ENCODE results near the gene DNAH12.
"Not testable (repeated sequence)": the region's sequence is repeated elsewhere in the genome, so short reads cannot be mapped to it uniquely, and the experiment has no call there.

Gene DNAH12

DNA sequence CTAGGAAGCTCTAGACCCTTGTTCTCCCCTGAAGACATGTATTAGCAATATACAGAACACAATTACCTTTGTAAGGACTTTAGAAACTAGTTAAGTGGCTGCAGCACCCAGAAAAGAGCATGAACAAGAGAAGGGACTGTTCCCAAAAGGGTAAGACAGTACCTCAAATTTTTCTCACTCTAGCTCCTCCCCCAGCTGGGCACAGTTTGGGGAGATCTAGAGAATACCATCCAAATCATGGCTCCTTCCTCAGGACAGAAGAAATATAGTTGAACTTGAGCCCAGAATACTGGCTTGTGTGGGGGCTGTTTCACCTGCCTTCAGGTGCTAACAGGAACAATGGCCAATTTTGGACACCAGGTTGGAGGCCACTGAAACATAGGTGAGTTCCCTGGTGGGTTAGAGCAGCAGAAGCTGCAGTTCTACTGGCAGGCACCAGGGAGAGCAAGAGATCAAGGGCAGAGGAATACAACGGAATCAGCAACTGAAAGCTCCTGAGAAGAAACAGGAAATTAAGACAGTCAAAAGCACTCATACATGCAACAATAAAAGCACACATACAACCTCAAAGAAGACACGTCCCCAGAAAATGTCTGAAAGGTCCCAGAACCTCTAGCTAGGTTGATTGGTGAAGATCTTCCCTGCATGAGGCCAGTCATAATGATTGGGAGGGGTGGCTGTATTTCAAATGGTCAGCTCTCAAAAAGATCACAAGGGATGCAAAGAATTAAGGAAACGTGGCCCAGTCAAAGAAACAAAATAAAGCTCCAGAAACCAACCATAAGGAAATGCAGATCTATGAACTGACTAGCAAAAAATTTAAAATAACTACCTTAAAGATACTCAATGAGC, 146.7 kb downstream of the DNAH12 start:
- DNase-seq: peak; percentile 50

DNA sequence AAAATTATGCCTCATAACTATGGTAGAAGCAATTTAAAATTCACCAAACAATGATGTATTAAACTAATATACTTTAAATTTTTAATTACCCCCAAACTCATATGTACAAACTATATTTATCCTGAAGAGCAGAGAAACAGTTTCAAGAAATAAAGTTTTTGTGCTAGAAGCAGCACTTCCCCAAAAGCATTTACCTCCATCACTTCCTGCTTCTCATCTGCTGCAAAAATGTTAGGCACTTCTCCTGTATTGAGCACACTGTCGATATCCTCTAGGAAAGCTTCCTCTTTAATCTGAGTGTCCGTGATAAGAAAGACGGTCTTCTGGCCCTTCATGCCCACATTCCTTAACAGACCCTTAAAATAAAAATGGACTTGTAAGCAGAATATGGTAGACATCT, 150.2 kb downstream of the DNAH12 start:
- no peak for DNase-seq

DNA sequence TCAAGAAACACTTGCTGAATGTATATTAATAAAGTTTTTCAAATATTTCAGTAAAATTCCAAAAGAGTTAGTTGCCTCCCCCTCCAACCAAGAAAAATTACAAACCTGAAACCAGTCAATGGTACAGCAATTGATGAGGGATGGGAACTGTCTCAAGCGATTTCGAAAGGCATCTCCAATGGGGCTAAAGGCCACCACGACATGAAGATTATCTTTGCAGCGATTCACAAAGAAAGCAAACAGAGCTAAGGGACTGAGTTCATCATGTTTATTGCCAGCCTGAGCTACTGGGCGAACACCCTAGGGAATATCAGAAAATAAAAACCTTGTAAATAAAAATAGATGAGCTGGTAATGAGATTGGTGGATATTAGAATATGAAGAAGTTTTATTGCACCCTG, 152.4 kb downstream of the DNAH12 start:
- no peak for DNase-seq

- DNase-seq: no peak
Observed at GRCh38 chr3:57389271-57389670, 154.9 kb downstream of the DNAH12 start.

DNA sequence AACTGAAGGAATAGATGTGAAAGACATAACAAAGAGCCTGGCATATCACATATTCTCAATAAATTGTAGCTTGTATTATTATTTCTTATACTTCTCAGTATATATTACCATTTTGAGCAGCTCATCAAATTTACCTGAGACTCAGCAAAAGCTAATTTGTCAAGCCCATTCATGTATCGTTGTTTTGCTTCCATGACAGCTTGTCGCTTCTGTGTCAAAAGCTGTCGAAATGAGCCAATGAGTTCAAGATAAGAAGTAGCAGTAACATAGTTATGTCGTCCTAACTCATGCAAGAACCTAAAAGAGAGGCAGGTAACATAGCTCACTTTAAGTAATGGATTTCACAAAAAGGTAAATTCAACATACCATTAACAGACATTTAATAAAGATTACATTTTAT, 157.8 kb downstream of the DNAH12 start:
- DNase-seq: no peak

- DNase-seq: no peak
Observed at GRCh38 chr3:57385498-57385897, 158.6 kb downstream of the DNAH12 start.

DNA sequence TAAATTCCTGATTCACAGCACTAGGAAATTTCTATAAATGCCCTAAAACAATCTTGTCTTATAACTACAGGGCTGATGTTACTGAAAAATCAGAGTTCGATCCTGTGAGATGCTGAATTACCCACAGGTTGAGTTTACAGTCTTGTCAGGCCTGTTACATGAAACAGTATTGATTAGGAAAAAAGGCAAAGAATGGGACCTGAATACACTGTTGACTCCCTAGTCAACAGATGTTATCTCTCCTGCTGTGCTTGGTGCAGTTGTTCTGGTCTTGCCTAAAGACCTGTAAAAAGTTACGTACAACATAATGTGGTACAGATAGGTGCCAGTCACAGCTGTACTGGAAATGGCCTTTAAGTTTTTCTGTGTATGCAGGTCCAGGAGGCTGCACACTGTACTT, 160.3 kb downstream of the DNAH12 start:
- DNase-seq: no peak

GRCh38 chr3:57383406-57383805, 160.7 kb downstream of the DNAH12 start:
- DNase-seq: no peak

DNA sequence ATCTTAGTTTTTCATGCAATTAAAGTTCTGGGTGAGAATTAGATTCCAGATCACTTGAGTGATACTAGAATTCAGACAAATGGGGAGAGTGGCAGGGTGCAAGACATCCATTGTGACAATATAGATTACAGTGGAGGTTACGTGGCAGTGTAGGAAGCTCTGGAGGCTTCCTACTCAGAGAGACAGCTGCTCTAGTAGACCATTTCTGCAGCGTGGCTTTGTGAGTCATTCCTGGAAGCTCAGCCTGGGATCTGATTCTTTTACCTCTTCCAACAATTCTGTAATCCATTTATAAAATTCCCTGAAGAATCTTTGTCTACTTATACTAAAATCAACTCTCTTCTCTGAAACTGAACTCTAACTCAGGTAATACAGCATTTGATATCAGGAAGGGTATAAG, 161.2 kb downstream of the DNAH12 start:
- peak; percentile 23 for DNase-seq

- no peak for DNase-seq
Observed at GRCh38 chr3:57370341-57370740, 173.8 kb downstream of the DNAH12 start.

DNA sequence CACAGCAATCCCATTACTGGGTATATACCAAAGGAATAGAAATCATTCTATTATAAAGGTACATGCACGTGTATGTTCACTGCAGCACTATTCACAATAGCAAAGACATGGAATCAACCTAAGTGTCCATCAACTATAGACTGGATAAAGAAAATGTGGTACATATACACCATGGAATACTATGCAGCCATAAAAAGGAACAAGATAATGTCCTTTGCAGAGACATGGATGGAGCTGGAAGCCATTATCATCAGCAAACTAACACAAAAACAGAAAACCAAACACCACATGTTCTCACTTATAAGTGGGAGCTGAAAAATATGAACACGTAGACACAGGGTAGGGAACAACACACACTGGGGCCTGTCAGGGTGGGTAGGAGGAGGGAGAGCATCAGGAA, 179.1 kb downstream of the DNAH12 start:
- DNase-seq: not testable (repeated sequence)

DNA sequence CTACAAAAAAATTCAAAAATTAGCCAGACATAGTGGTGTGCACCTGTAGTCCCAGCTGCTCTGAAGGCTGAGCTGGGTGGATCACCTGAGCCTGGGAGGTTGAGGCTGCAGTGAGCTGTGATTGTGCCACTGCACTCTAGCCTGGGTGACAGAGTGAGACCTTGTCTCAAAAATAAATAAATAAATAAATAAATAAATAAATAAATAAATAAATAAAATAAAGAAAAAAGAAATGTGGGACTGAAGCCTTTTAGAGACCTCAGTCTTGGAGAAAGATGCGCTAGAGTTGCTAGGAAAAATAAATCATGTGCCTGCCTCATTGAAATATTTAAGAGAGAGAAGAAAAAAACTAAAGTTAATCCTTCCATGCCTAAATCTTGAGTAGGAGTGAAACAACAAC, 187.9 kb downstream of the DNAH12 start:
- not testable (repeated sequence) for DNase-seq

DNA sequence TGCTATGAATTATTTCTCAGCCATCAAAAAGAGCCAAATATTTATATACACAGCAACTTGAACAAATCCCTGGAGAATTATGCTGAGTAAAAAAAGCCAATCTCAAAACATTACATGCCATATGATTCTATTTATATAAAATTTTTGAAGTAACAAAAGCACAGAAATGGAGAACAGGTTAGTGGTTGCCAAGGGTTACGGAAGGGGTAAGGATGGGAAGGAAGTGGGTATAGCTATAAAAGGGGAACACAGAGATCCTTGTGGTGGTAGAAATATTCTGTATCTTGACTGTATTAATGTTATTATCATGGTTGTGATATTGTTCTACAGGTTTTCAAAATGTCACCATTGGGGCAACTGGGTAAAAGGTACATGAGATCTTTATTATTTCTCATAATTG, 189.4 kb downstream of the DNAH12 start:
- no peak for DNase-seq

- no peak for DNase-seq
Observed at GRCh38 chr3:57350271-57350670, 193.9 kb downstream of the DNAH12 start.

GRCh38 chr3:57339071-57339642, 205.0 kb downstream of the DNAH12 start:
- not testable (repeated sequence) for DNase-seq

GRCh38 chr3:57338272-57339070, 205.7 kb downstream of the DNAH12 start:
- DNase-seq: not testable (repeated sequence)

DNA sequence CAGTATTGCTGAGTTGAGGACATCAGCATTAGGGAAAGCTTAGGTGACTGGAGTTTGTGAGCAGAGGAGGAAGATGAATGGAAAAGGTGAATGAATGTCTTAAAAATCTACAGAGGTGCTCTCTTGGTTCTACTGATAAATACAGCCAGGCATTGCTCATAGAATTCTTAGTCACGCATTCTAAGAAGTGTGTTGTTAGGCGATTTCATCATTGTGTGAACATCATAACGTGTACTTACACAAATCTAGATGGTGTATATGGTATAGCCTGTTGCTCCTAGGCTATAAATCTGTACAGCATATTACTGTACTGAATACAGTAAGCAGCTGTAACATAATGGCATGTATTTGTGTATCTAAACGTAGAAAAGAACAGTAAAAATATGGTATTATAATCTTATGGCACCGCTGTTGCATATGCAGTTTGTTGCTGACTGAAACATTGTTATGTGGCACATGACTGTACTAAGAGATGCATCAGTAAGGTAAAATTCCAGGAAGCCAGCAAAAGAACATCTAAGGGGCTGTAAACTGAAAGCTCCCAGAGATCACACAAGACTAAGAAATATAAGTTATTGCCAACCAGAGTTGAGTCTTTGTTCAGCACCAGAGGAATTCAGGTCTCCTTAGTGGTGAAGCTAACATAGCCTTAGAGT, 208.7 kb downstream of the DNAH12 start:
- no peak for DNase-seq

DNA sequence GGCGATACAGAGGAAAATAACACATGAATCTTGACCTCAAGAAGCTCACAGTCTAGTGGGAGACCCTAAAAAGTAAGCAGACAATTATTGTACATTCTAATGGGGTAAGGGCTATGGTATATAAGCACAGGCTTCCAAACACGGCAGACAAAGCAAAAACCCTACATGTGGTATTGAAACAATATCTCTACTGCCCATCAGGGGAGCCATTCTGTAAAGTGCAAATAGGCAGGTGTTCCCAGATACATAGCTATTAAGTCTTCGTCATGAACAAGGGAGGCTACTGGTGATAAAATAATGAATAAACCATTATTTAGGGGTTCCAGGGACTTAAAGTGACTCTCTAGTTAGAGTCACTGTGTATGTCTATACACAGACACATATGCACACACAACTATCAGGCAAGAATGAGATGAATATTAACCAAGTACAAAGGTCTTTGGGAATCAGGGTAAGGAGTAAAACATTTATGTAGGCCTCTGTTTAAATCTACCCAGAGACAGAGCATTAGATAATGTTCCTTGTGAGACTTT, 213.0 kb downstream of the DNAH12 start:
- no peak for DNase-seq

- DNase-seq: not testable (repeated sequence)
Observed at GRCh38 chr3:57326498-57326897, 217.6 kb downstream of the DNAH12 start.

- DNase-seq: no peak
Observed at GRCh38 chr3:57314204-57314603, 229.9 kb downstream of the DNAH12 start.

DNA sequence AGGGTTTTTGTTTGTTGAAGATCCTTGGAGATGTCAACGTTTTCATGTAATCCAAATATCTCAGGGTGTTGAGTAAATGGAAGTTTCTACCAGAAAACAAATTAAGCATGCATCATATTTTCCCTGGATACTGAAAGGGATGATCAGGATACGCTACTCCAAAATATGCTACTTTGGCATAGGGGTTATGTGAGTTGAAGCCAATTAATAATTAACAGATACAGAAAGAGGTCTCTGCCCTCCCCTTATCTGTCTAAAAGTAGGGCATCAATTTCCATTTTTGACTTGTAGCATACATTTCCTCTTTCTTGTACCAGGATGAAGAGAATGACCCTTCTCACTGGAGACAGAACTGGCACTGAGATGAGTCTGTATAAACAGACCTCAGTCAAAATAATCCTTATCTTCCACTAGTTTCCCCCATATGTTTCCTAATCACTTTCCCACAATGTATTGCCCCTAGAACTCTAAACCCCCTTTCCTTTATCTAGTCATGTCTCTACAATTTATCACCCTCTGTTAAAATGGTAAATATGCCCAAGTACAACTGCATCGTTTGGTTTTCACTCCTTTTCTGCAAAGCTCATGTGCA, 234.3 kb downstream of the DNAH12 start:
- DNase-seq: no peak

GRCh38 chr3:57303520-57303919, 240.6 kb downstream of the DNAH12 start:
- peak; percentile 25 for DNase-seq

GRCh38 chr3:57298041-57298440, 246.1 kb downstream of the DNAH12 start:
- peak; percentile 17 for DNase-seq

Measured in fibroblast of upper back skin (primary cell).